Upper lobe of left lung (tissue), 4 donors: ENCODE measurements around the gene GMDS.

Experiments used
- CTCF ChIP-seq, 6 experiments: fragments of 450-650 bp in 4 of 6; fragments of 200-600 bp in 2 of 6; sonication (generic) in 2 of 6; IDR thresholded peaks; one replicate each; pipeline ENCODE4 v1.5.1; 2016 to 2019; ENCODE audit warnings: antibody characterized with exemption in 6 of 6
- POLR2A ChIP-seq, 4 donors: fragments of 450-650 bp; IDR thresholded peaks; one replicate each; pipeline ENCODE4 v1.5.1; 2016 to 2017; ENCODE audit warnings: antibody characterized with exemption in 4 of 4, mild to moderate bottlenecking in 2 of 4
- POLR2AphosphoS5 ChIP-seq, 2 donors: sonication (generic); formaldehyde crosslinking; IDR thresholded peaks; one replicate each; pipeline ENCODE4 v1.5.1; 2017; ENCODE audit warnings: antibody characterized with exemption in 2 of 2

- TF ChIP-seq POLR2A (IDR thresholded peaks at IDR 0.05) (no peak), CTCF (IDR thresholded peaks at IDR 0.05) (no peak), POLR2AphosphoS5 (IDR thresholded peaks at IDR 0.05) (no peak)
Observed at GRCh38 chr6:2192976-2193375, 52.4 kb downstream of the GMDS start.
